Body of pancreas (tissue), 4 donors: Measurements from ENCODE around the gene E2F1. TPM values are rescaled to one million over a fixed set of nuclear protein-coding genes. Genes with fewer than 3 reads are reported as not detected.

Source experiments
- ATAC-seq: fragments of 150-250 bp; one replicate; pipeline ENCODE4 v1.9.1; 2016
- DNase-seq, 4 donors: peaks; one replicate each; pipeline ENCODE4 v3.0.0-alpha.2; 2019
- H3K27ac ChIP-seq, 4 donors: fragments of 200-600 bp; sonication (generic); 1 replicate in 3 of 4; 2 replicates in 1 of 4; pipeline versions ENCODE4 v1.5.1 to v1.6.1; 2016 to 2019; ENCODE audit warnings: mild to moderate bottlenecking in 1 of 4, mixed read lengths in 1 of 4, moderate library complexity in 1 of 4
- H3K27me3 ChIP-seq, 2 donors: fragments of 200-600 bp; sonication (generic); one replicate each; pipeline ENCODE4 v1.6.0; 2016; ENCODE audit warnings: mild to moderate bottlenecking in 1 of 2
- H3K36me3 ChIP-seq, 2 donors: fragments of 200-600 bp; sonication (generic); replicated peaks in 1 of 2; 2 replicates each; pipeline ENCODE4 v1.5.1; 2016; ENCODE audit warnings: low read depth in 2 of 2; ENCODE audit not compliant: insufficient read depth in 1 of 2
- H3K4me1 ChIP-seq: fragments of 200-600 bp; sonication (generic); one replicate; pipeline ENCODE4 v1.6.0; 2016
- H3K4me3 ChIP-seq, 2 donors: fragments of 200-600 bp; sonication (generic); 1 replicate in 1 of 2; 2 replicates in 1 of 2; pipeline ENCODE4 v1.5.1; 2016 to 2019
- H3K9me3 ChIP-seq, 3 donors: fragments of 200-600 bp; sonication (generic); 1 replicate in 2 of 3; 2 replicates in 1 of 3; pipeline ENCODE4 v1.5.1; 2016
- CTCF ChIP-seq, 7 experiments: fragments of 450-650 bp in 4 of 7; fragments of 200-600 bp in 3 of 7; sonication (generic) in 3 of 7; IDR thresholded peaks; one replicate each; pipeline ENCODE4 v1.5.1; 2016 to 2019; ENCODE audit warnings: antibody characterized with exemption in 7 of 7
- POLR2A ChIP-seq, 3 donors: fragments of 450-650 bp; IDR thresholded peaks; one replicate each; pipeline ENCODE4 v1.6.1; 2016; ENCODE audit warnings: antibody characterized with exemption in 3 of 3, mild to moderate bottlenecking in 2 of 3
- WGBS, 2 donors: methylation state at CpG; one replicate each; pipeline ENCODE4 v1.1.5; 2017; 5-methylcytosine and 5-hydroxymethylcytosine counted together
- intact Hi-C: fragments of 100-400 bp; cut with DNase I; formaldehyde crosslinking; loops from one replicate; pipeline ENCODE4 v1.15.1; 2023
- total RNA-seq, 2 donors: library from RNA; depleted of rRNA; stranded (reverse); fragments of >200 nt; gene quantifications; one replicate each; pipeline ENCODE4 v1.1.0, GENCODE V29; 2016

The E2F1 gene
- total RNA-seq, 2 donors from 2014 or later: 0.66 TPM; not detected in 1

DNA sequence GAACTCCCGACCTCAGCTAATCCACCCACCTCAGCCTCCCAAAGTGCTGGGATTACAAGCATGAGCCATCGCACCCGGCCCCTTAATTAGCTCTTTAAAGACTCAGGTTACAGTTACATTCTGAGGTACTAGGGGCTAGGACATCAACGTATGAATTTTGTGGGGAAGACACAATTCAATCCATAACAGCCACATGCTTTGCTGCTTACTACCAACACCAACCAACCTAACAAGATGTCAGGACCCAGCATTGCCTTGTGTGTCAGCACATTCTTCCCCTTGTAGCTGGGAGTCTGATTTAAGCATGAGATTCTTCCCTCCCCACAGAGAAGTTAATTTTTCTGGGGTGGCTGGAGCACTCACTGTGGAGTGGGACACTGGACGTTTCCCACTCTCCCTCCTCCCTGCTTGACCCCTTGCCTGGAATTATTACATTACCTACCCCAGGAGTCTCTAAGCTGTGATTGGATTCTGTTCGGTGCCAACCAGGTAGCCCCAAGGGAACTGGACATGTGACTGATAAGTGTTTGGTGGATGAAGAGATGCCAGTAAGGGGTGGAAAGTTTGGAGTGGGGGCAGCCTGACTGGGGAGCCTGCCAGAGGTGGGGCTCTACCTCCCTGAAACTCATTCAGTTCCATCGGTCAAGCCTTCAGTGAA lies 39.6 kb upstream of the E2F1 start:
- Histone ChIP-seq H3K4me1 (peaks cover under 1% of the 10 kb centered on the region), H3K27ac (no peak overlapping the region), H3K4me3 (no peak overlapping the region), H3K27me3 (no peaks in the 10 kb centered on the region), H3K36me3 (no peaks in the 10 kb centered on the region), H3K9me3 (no peaks in the 10 kb centered on the region)
- no peak for TF ChIP-seq POLR2A (IDR thresholded peaks at IDR 0.05)
- no peak for TF ChIP-seq CTCF (IDR thresholded peaks at IDR 0.05)
- ATAC-seq: no peak
- no peak for DNase-seq
- intact Hi-C loops: no loop called here
- 64 to 84% methylated on average over 7 of the region's 7 CpGs for WGBS, 2 donors

DNA sequence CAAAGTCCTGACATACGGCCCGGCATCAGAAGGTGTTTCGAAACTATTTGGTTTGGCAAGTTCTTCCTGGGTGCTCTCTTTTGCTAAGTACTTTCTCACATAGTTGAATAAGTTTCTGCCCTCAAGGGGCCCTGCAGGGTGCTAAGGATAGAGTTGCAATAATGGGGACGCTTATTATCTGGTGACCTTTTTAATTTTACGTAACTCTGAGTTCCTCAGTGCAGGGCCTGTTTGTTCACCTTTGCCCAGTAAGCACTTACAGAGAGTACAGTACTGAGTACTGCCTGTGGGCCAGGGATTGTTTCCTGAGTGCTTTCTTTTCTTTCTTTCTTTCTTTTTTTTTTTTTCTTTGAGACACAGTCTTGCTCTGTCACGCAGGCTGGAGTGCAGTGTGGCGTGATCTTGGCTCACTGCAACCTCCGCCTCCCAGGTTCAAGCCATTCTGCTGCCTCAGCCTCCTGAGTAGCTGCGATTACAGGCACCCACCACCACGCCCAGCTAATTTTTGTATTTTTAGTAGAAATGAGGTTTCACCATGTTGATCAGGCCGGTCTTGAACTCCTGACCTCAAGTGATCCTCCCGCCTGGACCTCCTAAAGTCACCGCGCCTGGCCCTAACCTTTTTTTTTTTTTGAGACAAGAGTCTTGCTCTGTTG lies 38.4 kb upstream of the E2F1 start:
- intact Hi-C loops: no loop called here
- peaks cover 6% of the 10 kb centered on the region for H3K4me1 ChIP-seq
- H3K27ac ChIP-seq: no peak overlapping the region
- DNase-seq: no peak
- H3K36me3 ChIP-seq: no peaks in the 10 kb centered on the region
- H3K27me3 ChIP-seq: no peaks in the 10 kb centered on the region
- no peak for TF ChIP-seq POLR2A (IDR thresholded peaks at IDR 0.05)
- TF ChIP-seq CTCF (IDR thresholded peaks at IDR 0.05): no peak
- H3K4me3 ChIP-seq: no peak overlapping the region
- ATAC-seq: no peak
- 72 to 75% methylated on average over 14 of the region's 14 CpGs for WGBS, 2 donors
- H3K9me3 ChIP-seq: no peaks in the 10 kb centered on the region

GRCh38 chr20:33721391-33722140 lies 35.4 kb upstream of the E2F1 start:
- Histone ChIP-seq H3K27ac (no peak overlapping the region), H3K27me3 (no peaks in the 10 kb centered on the region), H3K9me3 (no peaks in the 10 kb centered on the region), H3K36me3 (no peaks in the 10 kb centered on the region), H3K4me3 (no peak overlapping the region), H3K4me1 (peaks cover 18% of the 10 kb centered on the region)
- WGBS, 2 donors: 85 to 90% methylated on average over 11 of the region's 11 CpGs
- ATAC-seq (no peak), DNase-seq (no peak)
- TF ChIP-seq POLR2A (IDR thresholded peaks at IDR 0.05) (no peak), CTCF (IDR thresholded peaks at IDR 0.05) (no peak)
- intact Hi-C loops: no loop called here

- H3K27ac ChIP-seq: peak within 1 kb of the TSS; percentile 52 to 75 (median 64)
- peak; percentile 88 to 96 (median 92) for DNase-seq
- no peaks in the 10 kb centered on the region for H3K9me3 ChIP-seq
- no peaks in the 10 kb centered on the region for H3K36me3 ChIP-seq
- intact Hi-C loops: no loop called here
- 3 to 25% methylated on average over 5 to 46 of the region's 46 CpGs for WGBS, 2 donors
- TF ChIP-seq POLR2A (IDR thresholded peaks at IDR 0.05) (peak in 2 of 3 donors; percentile 68 to 71), CTCF (IDR thresholded peaks at IDR 0.05) (peak in 1 of 7 experiments; percentile 1)
- peak within 1 kb of the TSS; percentile 72 to 75 for H3K4me3 ChIP-seq
- H3K4me1 ChIP-seq: peaks cover 18% of the 10 kb centered on the region
- H3K27me3 ChIP-seq: no peaks in the 10 kb centered on the region
- peak; percentile 100 for ATAC-seq
Measured at GRCh38 chr20:33719989-33720709, 34.0 kb upstream of the E2F1 start, which contains the start of gene PXMP4. PXMP4 (minus strand) TSS chr20:33720310; CDS start chr20:33720207, 103 bp downstream.
